VCaP (cell line): ENCODE measurements around the gene SCAPER.

ENCODE experiments used
- H3K27ac ChIP-seq: fragments of 450-650 bp; 2 replicates; pipeline ENCODE4 v1.5.1; 2017
- TF ChIP-seq, protein P1 (sequence below): fragments of 450-650 bp; conservative IDR thresholded peaks from 2 replicates; pipeline ENCODE4 v1.5.1; 2017; ENCODE audit warnings: mild to moderate bottlenecking, moderate library complexity

The SCAPER gene

DNA sequence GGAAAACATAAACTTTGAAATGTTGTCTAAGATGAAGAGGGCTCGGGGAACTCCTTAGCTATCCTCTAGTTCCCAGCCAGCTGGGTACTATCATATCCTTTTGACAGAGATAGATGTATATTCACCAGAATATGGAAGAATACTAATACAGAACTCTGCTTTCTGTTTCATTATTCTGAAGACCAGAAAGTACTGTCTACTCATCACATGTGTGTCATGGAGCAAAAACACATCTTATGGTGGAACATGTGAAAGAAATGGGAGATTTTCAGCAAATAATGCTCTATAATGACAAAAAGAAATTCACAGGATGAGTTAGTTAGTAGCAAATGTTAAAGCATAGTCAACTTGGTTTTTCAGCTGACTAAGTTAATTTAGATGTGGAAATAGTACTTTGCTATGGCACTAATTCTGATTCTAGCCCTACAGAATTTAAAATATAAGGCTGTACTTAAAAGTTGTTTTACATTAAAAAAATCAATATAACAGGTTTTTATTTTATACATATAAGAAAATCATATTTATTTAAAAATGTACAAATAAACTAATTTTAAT lies 552.0 kb downstream of the SCAPER start:
- no peak overlapping the region for H3K27ac ChIP-seq
- TF ChIP-seq, protein P1, sequence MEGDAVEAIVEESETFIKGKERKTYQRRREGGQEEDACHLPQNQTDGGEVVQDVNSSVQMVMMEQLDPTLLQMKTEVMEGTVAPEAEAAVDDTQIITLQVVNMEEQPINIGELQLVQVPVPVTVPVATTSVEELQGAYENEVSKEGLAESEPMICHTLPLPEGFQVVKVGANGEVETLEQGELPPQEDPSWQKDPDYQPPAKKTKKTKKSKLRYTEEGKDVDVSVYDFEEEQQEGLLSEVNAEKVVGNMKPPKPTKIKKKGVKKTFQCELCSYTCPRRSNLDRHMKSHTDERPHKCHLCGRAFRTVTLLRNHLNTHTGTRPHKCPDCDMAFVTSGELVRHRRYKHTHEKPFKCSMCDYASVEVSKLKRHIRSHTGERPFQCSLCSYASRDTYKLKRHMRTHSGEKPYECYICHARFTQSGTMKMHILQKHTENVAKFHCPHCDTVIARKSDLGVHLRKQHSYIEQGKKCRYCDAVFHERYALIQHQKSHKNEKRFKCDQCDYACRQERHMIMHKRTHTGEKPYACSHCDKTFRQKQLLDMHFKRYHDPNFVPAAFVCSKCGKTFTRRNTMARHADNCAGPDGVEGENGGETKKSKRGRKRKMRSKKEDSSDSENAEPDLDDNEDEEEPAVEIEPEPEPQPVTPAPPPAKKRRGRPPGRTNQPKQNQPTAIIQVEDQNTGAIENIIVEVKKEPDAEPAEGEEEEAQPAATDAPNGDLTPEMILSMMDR: no peak

DNA sequence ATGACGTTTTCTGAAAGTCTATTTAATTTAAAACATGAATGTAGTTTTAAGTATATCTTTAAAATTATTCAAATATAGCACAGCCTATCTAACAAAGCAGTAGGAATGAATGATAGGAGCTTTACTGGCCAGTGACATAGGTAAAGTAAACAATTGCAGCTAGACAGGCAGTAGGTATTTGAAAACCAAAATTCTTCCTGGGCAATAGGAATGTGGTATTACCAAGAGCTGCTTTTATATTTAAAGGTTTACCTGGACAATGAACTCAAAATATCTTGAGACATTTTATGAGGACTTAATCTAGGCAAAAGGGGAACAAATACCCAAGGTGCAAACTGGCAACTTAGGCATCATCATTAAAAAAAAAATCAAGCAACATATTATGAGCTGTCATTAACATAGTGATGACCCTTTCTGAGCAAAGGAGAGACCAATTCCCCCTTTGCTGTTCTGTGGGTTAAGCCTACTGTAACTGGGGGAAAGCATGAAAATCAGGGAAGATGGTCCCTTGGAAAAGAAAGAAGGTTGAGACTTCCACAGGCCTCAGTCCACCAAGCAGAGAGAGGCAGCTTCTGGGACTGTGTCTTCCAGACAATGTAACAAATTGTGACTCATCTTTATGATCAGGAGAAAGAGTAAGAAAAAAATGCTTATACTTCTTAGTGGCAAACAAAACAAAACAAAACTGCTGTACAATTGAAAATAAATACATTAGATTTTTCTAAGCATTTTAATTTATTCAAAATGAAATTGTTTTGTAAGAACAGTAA lies 555.7 kb downstream of the SCAPER start:
- no peak overlapping the region for H3K27ac ChIP-seq
- TF ChIP-seq, protein P1: no peak

DNA sequence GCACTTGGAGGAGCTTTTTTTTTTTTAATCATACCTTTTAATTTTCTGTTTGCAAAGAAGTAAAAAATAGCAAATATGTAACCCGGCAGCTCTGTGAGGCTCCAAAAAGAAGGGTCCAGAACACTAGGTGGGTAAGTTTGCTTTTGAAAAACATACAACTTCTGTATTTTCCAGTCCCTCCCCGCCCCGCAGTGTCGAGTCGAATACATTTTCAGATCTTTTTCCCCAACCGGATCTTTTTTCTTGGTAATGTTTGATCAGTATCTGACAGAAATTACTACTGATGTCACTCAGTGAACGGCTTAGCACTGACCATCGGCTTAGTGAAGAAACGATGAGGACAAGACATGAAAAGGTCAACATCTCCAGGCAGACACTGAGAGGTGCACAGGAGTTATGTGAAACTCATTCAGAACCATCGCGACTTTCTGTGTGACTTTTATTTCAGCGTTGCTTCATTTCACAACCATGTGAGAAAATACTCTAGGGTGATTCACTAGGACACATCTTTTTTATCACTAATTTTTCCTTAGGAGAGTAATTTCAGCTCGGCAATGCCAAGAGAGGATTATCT lies 557.6 kb downstream of the SCAPER start:
- TF ChIP-seq, protein P1: no peak
- H3K27ac ChIP-seq: no peak overlapping the region; the same call in 1 of the 2 replicates

DNA sequence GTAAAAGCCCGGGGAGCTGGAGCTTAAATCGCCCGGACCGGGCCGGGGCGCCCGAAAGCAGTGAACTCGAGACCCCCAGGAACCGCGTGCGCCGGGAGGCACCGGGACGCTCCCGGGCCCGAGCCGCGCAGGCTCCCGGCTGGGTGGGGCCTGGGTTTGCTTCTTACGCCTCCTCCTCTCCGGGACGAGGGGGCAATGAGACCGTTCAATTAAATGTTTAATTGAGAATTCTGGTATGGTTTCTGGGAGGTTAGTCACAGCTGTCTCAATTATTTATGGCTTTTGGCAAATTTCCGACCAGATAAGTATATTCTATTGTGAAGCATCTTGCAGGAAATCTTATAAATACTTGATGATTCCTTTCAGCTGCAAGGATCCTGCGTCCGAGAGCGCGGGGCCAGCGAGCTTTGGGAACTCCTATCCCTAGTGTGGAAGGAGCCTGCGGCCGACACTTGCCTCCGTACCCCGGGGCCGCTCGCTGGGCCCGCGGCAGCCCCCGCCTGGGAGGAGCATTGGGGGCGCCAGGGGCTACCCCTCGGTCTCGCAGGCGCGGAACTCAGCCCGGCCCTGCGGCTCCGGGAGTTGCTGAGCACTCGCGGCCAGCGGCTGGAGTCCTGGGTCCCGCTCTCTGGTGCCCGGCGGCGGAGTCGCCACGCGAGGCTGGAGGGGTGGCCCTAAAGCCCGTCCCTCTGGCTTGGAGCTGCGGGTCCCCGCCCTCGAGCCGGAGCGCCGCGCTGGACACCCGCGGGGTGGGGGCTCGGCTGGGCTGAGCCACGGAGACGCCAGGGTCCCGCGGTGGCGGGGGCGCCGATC lies 558.3 kb downstream of the SCAPER start:
- TF ChIP-seq, protein P1: no peak
- peak overlapping the region; percentile 64 for H3K27ac ChIP-seq

DNA sequence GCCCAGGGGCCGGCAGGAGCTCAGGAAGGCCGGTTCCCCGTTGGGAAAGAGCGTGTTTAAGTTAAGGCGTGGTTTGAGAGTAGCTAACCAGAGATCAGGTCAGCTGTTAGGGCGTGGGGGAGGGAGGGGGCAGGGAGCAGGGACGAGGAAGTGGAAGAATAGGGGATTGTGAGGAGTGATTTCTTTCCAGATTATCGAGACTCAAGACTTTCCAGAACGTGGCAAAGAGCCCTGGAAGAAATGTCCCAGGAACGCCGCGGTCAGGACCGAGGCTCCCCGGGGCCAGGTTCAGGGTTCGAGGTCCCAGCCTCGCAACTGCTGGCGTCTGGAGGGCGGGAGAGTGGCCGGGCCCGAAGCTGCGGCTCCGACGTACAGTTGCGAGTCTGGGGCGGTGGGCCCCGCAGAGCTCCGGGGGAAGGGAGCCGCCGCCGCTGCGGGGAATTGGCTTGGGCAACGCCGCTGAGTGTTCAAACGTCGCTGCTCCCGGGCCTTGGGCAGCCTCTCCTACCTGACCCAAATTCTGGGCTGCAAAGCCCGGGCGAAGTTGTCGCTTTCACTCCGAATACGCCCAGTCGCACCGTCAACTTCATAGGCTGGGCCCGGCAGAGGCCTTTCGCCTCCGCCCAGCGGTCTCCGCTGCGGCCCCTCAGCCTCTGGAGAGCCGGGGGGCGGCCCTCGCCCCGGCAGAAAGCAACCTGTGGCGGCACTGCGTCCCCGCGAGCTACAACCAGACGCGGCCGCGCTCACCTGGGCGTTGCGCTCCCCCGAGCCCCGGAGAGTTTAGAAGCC lies 559.1 kb downstream of the SCAPER start:
- H3K27ac ChIP-seq: peak overlapping the region; percentile 64
- TF ChIP-seq, protein P1: 0 out of 2 replicates have a peak, but pooled peaks have one; percentile 16

DNA sequence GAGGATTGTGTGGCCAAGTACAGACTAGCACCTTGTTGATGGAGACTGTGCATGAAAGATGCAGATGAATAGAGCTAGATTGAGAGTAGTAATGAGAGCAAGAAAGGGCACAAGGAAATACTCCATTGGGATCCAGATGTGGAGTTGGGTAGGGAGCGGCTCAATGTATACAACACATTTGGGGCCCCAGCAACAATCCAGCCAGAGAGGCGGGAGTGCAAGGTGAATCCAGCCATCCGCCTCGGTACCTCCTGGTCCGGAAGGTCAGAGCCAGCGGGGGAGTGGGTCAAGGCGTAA lies 559.6 kb downstream of the SCAPER start:
- TF ChIP-seq, protein P1: no peak
- H3K27ac ChIP-seq: no peak overlapping the region
